Panc1 (cell line): ENCODE data around the gene CDR2L.

ENCODE experiments used
- POLR2AphosphoS5 ChIP-seq: IDR thresholded peaks from 2 replicates; pipeline ENCODE4 v1.6.1; 2012; ENCODE audit warnings: mild to moderate bottlenecking, low read depth, low read length, moderate library complexity
- SIN3A ChIP-seq: IDR thresholded peaks from 2 replicates; pipeline ENCODE4 v1.6.1; 2012; ENCODE audit warnings: low read depth, mild to moderate bottlenecking, low read length, moderate library complexity, borderline replicate concordance; ENCODE audit not compliant: insufficient read depth
- TCF7L2 ChIP-seq: IDR thresholded peaks from 2 replicates; pipeline ENCODE4 v1.6.1; 2011; ENCODE audit warnings: mild to moderate bottlenecking, low read depth, low read length, inconsistent platforms
- TF ChIP-seq, protein P1 (sequence below): fragments of 450-650 bp; IDR thresholded peaks from 2 replicates; pipeline ENCODE4 v1.5.1; 2017; ENCODE audit warnings: mild to moderate bottlenecking
- TF ChIP-seq, protein P2 (sequence below), 2 experiments: IDR thresholded peaks; 2 replicates each; pipeline ENCODE4 v1.6.1; 2011 to 2012; ENCODE audit warnings: low read depth in 2 of 2, control low read depth in 1 of 2, low read length in 1 of 2, mild to moderate bottlenecking in 1 of 2, moderate library complexity in 1 of 2; ENCODE audit not compliant: insufficient read depth in 1 of 2

- TF ChIP-seq, protein P1, sequence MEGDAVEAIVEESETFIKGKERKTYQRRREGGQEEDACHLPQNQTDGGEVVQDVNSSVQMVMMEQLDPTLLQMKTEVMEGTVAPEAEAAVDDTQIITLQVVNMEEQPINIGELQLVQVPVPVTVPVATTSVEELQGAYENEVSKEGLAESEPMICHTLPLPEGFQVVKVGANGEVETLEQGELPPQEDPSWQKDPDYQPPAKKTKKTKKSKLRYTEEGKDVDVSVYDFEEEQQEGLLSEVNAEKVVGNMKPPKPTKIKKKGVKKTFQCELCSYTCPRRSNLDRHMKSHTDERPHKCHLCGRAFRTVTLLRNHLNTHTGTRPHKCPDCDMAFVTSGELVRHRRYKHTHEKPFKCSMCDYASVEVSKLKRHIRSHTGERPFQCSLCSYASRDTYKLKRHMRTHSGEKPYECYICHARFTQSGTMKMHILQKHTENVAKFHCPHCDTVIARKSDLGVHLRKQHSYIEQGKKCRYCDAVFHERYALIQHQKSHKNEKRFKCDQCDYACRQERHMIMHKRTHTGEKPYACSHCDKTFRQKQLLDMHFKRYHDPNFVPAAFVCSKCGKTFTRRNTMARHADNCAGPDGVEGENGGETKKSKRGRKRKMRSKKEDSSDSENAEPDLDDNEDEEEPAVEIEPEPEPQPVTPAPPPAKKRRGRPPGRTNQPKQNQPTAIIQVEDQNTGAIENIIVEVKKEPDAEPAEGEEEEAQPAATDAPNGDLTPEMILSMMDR: no peak
- TF ChIP-seq POLR2AphosphoS5 (no peak), SIN3A (peak; percentile 35; the same call in 1 of the 2 replicates), TCF7L2 (no peak)
- TF ChIP-seq, protein P2, sequence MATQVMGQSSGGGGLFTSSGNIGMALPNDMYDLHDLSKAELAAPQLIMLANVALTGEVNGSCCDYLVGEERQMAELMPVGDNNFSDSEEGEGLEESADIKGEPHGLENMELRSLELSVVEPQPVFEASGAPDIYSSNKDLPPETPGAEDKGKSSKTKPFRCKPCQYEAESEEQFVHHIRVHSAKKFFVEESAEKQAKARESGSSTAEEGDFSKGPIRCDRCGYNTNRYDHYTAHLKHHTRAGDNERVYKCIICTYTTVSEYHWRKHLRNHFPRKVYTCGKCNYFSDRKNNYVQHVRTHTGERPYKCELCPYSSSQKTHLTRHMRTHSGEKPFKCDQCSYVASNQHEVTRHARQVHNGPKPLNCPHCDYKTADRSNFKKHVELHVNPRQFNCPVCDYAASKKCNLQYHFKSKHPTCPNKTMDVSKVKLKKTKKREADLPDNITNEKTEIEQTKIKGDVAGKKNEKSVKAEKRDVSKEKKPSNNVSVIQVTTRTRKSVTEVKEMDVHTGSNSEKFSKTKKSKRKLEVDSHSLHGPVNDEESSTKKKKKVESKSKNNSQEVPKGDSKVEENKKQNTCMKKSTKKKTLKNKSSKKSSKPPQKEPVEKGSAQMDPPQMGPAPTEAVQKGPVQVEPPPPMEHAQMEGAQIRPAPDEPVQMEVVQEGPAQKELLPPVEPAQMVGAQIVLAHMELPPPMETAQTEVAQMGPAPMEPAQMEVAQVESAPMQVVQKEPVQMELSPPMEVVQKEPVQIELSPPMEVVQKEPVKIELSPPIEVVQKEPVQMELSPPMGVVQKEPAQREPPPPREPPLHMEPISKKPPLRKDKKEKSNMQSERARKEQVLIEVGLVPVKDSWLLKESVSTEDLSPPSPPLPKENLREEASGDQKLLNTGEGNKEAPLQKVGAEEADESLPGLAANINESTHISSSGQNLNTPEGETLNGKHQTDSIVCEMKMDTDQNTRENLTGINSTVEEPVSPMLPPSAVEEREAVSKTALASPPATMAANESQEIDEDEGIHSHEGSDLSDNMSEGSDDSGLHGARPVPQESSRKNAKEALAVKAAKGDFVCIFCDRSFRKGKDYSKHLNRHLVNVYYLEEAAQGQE (IDR thresholded peaks at IDR 0.05; ENCODE audit: insufficient read depth in 1 of 2, low read depth in 2 of 2, low read length in 1 of 2): no peak
Observed at GRCh38 chr17:74972107-74972972, 15.1 kb upstream of the CDR2L start, which contains the start of gene HID1.
